Measurements from ENCODE around the gene ACAP1. TPM values are rescaled to one million over a fixed set of nuclear protein-coding genes. Genes with fewer than 3 reads are reported as not detected.
"Not testable (repeated sequence)": the region's sequence is repeated elsewhere in the genome, so short reads cannot be mapped to it uniquely, and the experiment has no call there.

ACAP1 gene
- total RNA-seq, 1 experiment from 2014 or later = 0.12 TPM

DNA sequence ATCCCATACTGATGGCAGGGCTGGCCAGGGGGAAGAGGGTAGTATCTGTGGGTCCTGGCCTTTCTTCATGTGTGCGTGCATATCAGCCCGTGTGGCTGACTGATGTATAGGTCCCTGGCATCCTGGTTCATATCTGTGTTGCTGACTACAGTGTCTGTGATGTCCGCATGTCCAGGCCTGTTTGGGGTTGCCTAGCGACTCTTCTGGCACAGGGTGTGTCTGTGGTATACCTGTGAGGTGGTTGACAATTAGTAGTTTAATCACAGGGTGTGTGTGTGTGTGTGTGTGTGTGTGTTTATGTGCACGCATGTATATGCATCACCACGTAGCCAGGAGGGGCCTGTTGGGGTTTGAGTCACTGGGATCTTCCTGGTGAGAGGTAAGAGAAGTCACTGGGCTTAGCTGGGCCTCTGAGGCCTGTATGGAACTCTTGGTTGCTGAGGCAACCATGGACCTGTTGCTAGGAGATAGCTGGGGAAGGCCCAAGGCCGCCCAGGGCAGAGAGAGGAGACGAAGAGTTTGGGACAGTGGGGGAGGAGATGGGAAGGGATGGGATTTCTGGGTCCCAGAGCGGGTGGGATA is 18.0 kb downstream of the ACAP1 start:
- peak; percentile 23 for DNase-seq (ENCODE audit: low read depth)

DNA sequence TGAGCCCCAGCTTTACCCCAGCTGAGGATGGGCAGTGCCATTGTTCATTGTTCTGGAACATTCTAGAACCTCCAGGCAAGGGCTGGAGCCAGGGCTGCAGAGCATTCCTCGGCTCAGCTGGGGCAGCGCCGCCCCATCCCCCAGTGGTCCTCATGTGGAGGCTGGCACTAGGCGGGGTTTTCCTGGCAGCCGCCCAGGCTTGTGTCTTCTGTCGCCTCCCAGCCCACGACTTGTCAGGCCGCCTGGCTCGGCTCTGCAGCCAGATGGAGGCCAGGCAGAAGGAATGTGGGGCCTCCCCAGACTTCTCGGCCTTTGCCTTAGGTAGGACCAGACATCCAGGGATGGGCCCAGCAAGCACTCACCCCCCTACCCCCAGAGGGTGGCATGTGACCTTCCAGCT is 18.7 kb downstream of the ACAP1 start, which contains the start of gene TMEM95:
Gene TMEM95 (plus strand): TSS at position 104 of the 400 bp plus-strand sequence. CDS start 49 bp downstream, at position 153.
- peak; percentile 48 for DNase-seq (ENCODE audit: low read depth)

DNA sequence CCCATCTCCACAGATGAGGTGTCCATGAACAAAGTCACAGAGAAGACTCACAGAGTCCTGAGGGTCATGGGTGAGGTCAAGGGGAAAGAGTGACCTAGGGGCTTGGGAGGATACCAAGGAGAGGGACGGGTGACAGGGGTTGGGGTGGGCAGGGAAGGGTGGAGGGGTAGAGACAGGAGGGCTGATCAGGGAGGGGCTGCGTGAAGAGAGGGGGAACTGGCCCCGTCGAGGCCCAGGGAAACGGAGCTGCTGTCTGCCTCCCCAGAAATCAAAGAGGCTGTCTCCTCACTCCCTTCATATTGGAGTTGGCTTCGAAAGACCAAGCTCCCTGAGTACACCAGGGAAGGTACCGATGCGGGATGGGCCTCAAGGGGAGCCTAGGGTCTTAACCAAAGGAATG is 19.2 kb downstream of the ACAP1 start:
- no peak for DNase-seq (ENCODE audit: low read depth)

DNA sequence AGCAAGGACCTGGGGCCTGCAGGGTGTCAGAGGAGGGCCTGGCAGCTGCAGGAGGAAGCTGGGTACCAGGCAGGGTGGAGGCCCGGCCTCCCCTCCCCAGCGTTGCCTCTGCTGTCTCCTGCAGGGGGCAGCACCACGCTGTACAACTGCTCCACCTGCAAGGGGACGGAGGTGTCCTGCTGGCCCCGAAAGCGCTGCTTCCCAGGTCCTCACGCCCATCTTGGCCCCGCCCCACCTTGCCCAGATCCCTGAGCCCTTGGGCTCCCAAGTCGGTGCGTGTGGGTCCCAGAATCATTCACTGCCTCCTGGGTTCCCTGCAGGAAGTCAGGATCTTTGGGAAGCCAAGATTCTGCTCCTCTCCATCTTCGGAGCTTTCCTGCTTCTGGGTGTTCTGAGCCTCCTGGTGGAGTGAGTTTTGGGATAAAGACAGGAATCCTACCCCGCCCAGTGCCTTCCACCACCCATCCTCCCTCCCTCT is 19.8 kb downstream of the ACAP1 start:
- peak; percentile 50 for DNase-seq (ENCODE audit: low read depth)

DNA sequence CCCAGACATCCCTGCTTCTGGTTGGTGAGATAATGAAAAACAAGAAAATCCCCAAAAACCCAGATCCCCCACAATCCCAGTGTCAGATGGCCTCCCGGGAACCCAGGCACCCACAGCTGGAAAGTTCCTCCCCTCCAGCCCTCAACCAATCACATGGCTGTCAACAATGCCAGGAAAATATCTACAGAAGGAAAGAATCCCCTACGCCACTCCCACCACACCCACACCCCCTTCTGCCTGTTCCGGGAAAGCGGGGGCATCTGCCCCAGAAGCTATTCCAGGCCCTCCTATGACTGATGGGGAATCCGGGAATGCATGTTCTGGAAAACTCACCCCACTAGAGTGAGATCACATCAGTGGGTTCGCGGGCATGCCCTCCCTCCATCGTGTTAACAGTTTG is 20.4 kb downstream of the ACAP1 start:
- no peak for DNase-seq (ENCODE audit: low read depth)

DNA sequence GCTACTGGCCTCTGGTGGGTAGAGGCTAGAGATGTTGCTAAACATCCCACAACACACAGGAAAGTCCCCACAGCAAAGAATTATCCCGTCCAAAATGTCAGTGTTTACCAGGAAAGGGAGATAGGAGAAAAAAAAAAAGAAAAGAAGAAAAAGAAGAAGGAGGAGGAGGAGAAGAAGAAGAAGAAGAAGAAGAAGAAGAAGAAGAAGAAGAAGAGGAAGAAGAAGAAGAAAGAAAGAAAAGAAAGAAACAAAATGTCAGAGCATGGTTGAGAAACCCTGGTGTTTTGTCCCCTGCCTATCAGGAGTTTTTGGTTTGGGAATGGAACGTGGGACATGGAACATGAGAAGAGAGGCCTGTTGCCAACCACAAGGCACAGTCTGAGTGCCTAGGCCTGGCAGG is 21.1 kb downstream of the ACAP1 start:
- DNase-seq (ENCODE audit: low read depth) = no peak

DNA sequence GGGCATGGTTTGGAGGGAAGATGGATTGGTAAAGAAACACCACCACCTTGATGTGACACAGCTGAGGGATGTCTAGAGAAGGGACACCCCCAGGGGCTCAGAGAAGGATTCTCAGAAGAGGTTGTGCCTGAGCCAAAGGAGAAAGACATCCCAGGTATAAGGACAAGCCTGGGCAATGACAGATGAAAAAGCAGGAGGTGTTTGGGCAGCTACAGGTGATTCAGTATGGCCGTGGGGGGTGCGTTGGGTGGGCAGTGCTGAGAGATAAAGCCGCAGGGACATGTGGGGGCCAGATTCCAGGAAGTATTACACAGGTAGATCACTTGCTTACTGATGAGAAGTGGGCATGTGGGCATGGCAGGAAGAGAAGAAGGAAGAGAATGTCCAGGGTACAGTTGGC is 25.6 kb downstream of the ACAP1 start:
- DNase-seq (ENCODE audit: low read depth) = no peak

DNA sequence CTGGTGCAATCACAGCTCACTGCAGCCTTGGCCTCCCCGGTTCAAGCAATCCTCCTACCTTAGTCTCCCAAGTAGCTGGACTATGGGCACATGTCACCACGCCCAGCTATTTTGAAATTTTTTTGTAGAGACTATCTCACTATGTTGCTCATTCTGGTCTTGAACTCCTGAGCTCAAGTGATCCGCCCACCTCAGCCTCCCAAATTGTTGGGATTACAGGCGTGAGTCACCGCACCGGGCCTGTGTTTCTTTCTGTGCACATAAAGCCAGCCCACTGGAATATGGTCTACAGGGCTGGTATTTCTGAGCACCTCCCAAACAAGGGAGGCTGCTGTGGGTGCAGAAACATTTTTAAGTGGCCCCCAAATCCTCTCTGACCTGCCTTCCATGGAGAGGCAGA is 27.0 kb downstream of the ACAP1 start:
- DNase-seq (ENCODE audit: low read depth) = no peak

DNA sequence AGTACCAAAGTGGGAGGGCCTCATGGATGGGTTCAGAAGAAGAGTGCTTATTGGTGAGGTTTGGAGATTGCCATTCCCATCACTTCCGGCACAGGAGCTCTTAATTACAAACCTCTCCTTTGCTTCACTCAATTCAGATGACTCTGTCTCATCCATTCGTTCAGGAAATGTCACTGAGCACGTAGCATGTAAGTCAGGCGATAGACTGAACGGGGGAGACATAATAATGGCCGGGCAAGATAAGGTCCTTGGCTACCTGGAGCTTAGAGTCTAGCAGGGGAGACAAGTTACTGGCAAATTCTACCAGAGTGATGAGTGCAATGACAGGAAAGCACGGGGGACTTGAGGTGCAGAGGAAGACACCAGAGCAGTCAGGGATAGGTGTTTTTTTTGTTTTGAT is 29.6 kb downstream of the ACAP1 start:
- not testable (repeated sequence) for DNase-seq (ENCODE audit: low read depth)

DNA sequence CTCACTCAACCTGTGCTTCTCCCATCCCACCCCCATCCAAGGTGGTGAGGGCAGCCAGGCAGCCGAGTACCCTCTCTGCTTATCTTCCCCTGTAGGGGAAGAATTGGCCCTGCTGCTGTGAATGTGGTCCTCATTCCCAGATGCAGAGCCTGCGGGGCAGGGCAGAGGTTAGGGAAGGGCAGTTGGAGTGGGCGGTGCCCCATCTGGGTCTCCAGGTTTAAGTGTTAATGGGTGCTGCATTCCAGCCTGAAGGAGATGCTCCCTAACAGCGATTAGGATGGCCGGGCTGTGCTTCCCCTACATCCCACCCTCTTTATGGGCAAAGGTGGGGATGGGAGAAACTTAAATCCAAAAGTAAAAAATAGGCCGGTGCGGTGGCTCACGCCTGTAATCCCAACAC is 30.8 kb downstream of the ACAP1 start:
- no peak for DNase-seq (ENCODE audit: low read depth)

GRCh38 chr17:7367918-7368598 is 31.7 kb downstream of the ACAP1 start:
- DNase-seq (ENCODE audit: low read depth) = no peak

DNA sequence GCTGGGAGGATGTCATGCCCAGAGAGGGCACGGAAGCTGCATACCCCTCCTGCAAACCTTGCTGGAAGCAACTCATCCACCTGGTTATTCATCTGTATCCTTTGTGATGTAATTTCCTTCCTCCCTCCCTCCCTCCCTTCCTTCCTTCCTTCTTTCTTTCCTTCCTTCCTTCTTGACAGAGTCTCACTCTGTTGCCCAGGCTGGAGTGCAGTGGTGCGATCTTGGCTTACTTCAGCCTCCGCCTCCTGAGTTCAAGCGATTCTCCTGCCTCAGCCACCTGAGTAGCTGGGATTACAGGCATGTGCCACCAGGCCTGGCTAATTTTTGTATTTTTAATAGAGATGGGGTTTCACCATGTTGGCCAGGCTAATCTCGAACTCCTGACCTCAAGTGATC is 32.3 kb downstream of the ACAP1 start:
- not testable (repeated sequence) for DNase-seq (ENCODE audit: low read depth)

DNA sequence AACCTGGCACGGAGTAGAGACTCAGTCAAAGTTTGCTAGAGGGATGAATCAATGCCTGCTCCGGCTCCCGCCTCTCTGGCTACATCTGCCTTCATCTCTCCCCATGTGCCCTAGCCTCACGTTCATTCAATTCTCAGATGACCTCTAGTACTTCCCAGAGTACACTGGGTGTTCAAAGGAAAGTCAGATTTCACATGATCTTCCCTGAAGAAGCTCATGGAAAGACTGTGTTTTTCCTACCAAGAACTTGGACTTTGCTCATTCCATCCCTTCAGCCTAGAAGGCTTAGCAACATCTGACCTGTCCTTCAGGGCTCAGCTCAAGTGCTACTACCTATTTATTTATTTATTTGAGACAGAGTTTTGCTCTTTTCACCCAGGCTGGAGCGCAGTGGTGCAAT is 33.5 kb downstream of the ACAP1 start:
- no peak for DNase-seq (ENCODE audit: low read depth)

- DNase-seq (ENCODE audit: low read depth) = no peak
Measured at GRCh38 chr17:7370853-7371252, 34.5 kb downstream of the ACAP1 start.

GRCh38 chr17:7374353-7374752 is 38.0 kb downstream of the ACAP1 start:
- no peak for DNase-seq (ENCODE audit: low read depth)

DNA sequence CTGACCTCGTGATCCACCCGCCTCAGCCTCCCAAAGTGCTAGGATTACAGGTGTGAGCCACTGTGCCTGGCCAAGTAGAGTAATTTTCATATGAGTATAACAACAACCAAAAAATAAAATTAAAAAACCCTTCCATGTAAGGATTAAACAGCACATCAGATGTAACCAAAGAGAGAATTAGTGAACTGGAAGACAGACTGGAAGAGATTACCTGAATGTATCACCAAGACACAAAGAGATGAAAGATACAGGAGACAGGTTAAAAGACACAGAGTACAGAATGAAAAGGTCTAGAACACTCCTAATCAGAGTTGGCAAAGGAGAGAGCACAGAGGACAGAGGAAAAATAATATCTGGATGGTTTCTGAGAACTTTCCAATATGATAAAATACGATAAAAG is 42.8 kb downstream of the ACAP1 start:
- DNase-seq (ENCODE audit: low read depth) = no peak

- DNase-seq (ENCODE audit: low read depth) = peak; percentile 74
Measured at GRCh38 chr17:7380321-7380720, 44.0 kb downstream of the ACAP1 start.

GRCh38 chr17:7380855-7381683 is 44.7 kb downstream of the ACAP1 start, which contains the start of gene TNK1:
TSS of gene TNK1 (plus strand) at chr17:7381089. CDS start at chr17:7382927, 1,838 bp downstream.
- DNase-seq (ENCODE audit: low read depth) = no peak

DNA sequence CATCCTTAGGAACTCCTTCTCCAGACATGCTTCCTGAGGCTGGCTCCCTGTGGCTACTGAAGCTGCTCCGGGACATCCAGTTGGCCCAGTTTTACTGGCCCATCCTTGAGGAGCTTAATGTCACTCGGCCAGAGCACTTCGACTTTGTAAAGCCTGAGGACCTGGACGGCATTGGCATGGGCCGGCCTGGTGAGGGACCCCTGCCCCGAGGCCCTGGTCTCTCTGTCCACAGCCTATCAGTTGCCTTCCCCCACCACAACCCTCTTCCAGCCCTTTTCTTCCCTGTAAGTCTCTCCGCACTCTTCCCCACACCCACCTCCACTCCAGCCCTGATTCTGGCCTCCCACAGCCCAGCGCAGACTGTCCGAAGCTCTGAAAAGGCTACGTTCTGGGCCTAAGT is 46.6 kb downstream of the ACAP1 start:
- no peak for DNase-seq (ENCODE audit: low read depth)

DNA sequence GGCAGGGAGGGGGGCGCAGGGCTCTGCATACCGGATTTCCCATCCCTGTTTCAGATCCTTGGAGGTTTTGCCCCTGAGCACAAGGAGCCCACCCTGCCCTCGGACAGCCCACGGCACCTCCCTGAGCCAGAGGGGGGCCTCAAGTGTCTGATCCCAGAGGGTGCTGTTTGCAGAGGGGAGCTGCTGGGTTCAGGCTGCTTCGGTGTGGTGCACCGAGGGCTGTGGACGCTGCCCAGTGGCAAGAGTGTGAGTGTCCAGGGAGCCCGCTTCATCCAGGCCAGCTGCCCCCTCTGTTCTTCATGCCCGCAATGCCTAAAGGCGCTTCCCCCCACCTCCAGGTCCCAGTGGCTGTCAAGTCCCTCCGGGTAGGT is 47.0 kb downstream of the ACAP1 start:
- no peak for DNase-seq (ENCODE audit: low read depth)

- no peak for DNase-seq (ENCODE audit: low read depth)
Measured at GRCh38 chr17:7383742-7384488, 47.6 kb downstream of the ACAP1 start.

All from RPMI7951 (cell line).